ENCODE data around the gene NFXL1. TPM values are rescaled to one million over a fixed set of nuclear protein-coding genes. Genes with fewer than 3 reads are reported as not detected.

Gene NFXL1
- total and polyA plus RNA-seq, 2 donors (not counting 1 experiment from before 2014, with no cell fraction given), result 5.8 to 16.5 TPM

DNA sequence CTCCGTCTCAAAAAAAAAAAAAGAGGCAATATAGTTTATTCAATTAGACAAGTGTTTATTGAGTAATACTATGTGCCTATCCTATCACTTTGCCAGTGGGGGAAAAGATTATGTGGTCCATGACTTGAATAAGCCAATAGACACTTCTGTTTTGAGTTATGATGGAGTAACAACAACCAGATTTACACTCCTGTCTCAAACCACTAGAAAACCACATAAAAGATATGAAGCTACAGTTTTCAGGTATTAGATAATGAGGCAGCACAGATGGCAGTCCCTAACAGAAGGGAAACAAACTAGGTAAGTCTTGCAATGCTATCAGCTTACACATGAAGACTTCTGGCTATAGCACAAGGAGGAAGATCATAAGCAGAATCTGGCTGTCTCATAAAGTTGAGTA lies 22.5 kb downstream of the NFXL1 start:
- intact Hi-C loops (cut with micrococcal nuclease), result no loop called here
- Histone ChIP-seq H3K79me2 (ENCODE audit: control insufficient read depth, insufficient read depth, low read length) (no peaks in the 10 kb centered on the region), H3K4me2 (replicated peaks; ENCODE audit: low read depth, low read length, poor library complexity, severe bottlenecking) (no peak overlapping the region), H2AFZ (ENCODE audit: insufficient read depth, low read depth, low read length, poor library complexity, severe bottlenecking) (no peak overlapping the region), H3K27me3 (replicated peaks in 1 of 4; ENCODE audit: control extremely low read depth in 1 of 4, control insufficient read depth in 3 of 4, insufficient read depth in 4 of 4, low read length in 3 of 4) (no peaks in the 10 kb centered on the region), H3K9ac (ENCODE audit: low read length) (no peak overlapping the region), H3K4me1 (ENCODE audit: control insufficient read depth in 2 of 2, insufficient read depth in 2 of 2, low read length in 2 of 2) (no peaks in the 10 kb centered on the region), H3K9me3 (ENCODE audit: control extremely low read depth in 1 of 3, control insufficient read depth in 2 of 3, insufficient read depth in 1 of 3, low read length in 2 of 3) (no peaks in the 10 kb centered on the region), H3K4me3 (ENCODE audit: control extremely low read depth in 1 of 5, extremely low read depth in 1 of 5, insufficient read depth in 1 of 5, low read depth in 2 of 5, low read length in 4 of 5) (no peak overlapping the region), H3K27ac (ENCODE audit: low read length in 2 of 2) (no peak overlapping the region), H3K36me3 (replicated peaks in 1 of 2; ENCODE audit: control extremely low read depth in 1 of 2, control insufficient read depth in 1 of 2, extremely low read depth in 1 of 2, insufficient read depth in 2 of 2, low read length in 1 of 2) (peaks cover 27 to 56% of the 10 kb centered on the region in 2 experiments), H4K20me1 (ENCODE audit: control insufficient read depth, insufficient read depth, low read length, poor library complexity, severe bottlenecking) (no peaks in the 10 kb centered on the region)
- no peaks in the 10 kb centered on the region for H3K9me3 Mint-ChIP-seq (ENCODE audit: insufficient read depth)
- H3K4me1 Mint-ChIP-seq, result no peaks in the 10 kb centered on the region
- no peaks in the 10 kb centered on the region for H3K27me3 Mint-ChIP-seq
- no peak overlapping the region for H3K4me3 Mint-ChIP-seq
- ATAC-seq (ENCODE audit: low read depth) (no peak), DNase-seq (no peak)
- ChIA-PET CTCF (no interaction called here), POLR2A (no interaction called here)
- H3K27ac Mint-ChIP-seq, result no peak overlapping the region
- WGBS (ENCODE audit: insufficient coverage), result no CpG with 5 or more reads among the region's 1 CpG
- no peak for TF ChIP-seq EZH2 (IDR thresholded peaks at IDR 0.05; ENCODE audit: borderline replicate concordance, insufficient read depth, low read depth, low read length, poor library complexity, severe bottlenecking)
- TF ChIP-seq, protein P1, sequence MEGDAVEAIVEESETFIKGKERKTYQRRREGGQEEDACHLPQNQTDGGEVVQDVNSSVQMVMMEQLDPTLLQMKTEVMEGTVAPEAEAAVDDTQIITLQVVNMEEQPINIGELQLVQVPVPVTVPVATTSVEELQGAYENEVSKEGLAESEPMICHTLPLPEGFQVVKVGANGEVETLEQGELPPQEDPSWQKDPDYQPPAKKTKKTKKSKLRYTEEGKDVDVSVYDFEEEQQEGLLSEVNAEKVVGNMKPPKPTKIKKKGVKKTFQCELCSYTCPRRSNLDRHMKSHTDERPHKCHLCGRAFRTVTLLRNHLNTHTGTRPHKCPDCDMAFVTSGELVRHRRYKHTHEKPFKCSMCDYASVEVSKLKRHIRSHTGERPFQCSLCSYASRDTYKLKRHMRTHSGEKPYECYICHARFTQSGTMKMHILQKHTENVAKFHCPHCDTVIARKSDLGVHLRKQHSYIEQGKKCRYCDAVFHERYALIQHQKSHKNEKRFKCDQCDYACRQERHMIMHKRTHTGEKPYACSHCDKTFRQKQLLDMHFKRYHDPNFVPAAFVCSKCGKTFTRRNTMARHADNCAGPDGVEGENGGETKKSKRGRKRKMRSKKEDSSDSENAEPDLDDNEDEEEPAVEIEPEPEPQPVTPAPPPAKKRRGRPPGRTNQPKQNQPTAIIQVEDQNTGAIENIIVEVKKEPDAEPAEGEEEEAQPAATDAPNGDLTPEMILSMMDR (IDR thresholded peaks at IDR 0.05), result no peak

DNA sequence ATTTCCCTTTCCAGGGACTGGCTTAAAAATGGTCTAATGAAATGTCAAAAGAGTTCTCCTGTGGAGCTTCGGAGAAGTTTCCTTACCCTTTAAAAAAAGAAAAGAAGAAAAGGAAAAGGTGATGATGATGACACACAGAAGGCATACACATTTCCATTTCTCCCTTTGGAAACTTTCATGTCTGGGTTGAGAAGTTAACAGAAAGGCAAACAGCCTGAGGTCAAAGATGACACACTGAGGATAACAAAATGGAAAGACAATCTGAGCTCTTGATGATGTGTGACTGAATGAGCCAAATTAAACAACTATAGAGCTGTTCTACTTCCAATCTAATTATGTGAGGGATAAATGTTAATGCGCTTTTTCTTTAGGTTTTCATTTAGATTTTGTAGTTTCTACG lies 32.2 kb downstream of the NFXL1 start:
- ATAC-seq (ENCODE audit: low read depth) (no peak), DNase-seq (no peak)
- H3K9me3 ChIP-seq (ENCODE audit: control extremely low read depth in 1 of 3, control insufficient read depth in 2 of 3, insufficient read depth in 1 of 3, low read length in 2 of 3), result no peaks in the 10 kb centered on the region
- TF ChIP-seq, protein P1 (IDR thresholded peaks at IDR 0.05), result no peak
- no peak for TF ChIP-seq EZH2 (IDR thresholded peaks at IDR 0.05; ENCODE audit: borderline replicate concordance, insufficient read depth, low read depth, low read length, poor library complexity, severe bottlenecking)
- H3K4me3 Mint-ChIP-seq, result no peak overlapping the region
- no peaks in the 10 kb centered on the region for H3K9me3 Mint-ChIP-seq (ENCODE audit: insufficient read depth)
- no peak overlapping the region for H3K27ac Mint-ChIP-seq
- no peaks in the 10 kb centered on the region for H3K4me1 ChIP-seq (ENCODE audit: control insufficient read depth in 2 of 2, insufficient read depth in 2 of 2, low read length in 2 of 2)
- H3K27me3 ChIP-seq (replicated peaks in 1 of 4; ENCODE audit: control extremely low read depth in 1 of 4, control insufficient read depth in 3 of 4, insufficient read depth in 4 of 4, low read length in 3 of 4), result no peaks in the 10 kb centered on the region
- no CpG with 5 or more reads among the region's 3 CpGs for WGBS (ENCODE audit: insufficient coverage)
- H3K27ac ChIP-seq (ENCODE audit: low read length in 2 of 2), result no peak overlapping the region
- H4K20me1 ChIP-seq (ENCODE audit: control insufficient read depth, insufficient read depth, low read length, poor library complexity, severe bottlenecking), result no peaks in the 10 kb centered on the region
- intact Hi-C loops (cut with micrococcal nuclease), result no loop called here
- POLR2A ChIA-PET, result no interaction called here
- H3K79me2 ChIP-seq (ENCODE audit: control insufficient read depth, insufficient read depth, low read length), result no peaks in the 10 kb centered on the region
- CTCF ChIA-PET, result no interaction called here
- no peak overlapping the region for H3K9ac ChIP-seq (ENCODE audit: low read length)
- no peak overlapping the region for H3K4me2 ChIP-seq (replicated peaks; ENCODE audit: low read depth, low read length, poor library complexity, severe bottlenecking)
- H3K4me3 ChIP-seq (ENCODE audit: control extremely low read depth in 1 of 5, extremely low read depth in 1 of 5, insufficient read depth in 1 of 5, low read depth in 2 of 5, low read length in 4 of 5), result no peak overlapping the region
- no peaks in the 10 kb centered on the region for H3K27me3 Mint-ChIP-seq
- H3K36me3 ChIP-seq (replicated peaks in 1 of 2; ENCODE audit: control extremely low read depth in 1 of 2, control insufficient read depth in 1 of 2, extremely low read depth in 1 of 2, insufficient read depth in 2 of 2, low read length in 1 of 2), result peaks cover 9 to 27% of the 10 kb centered on the region in 2 experiments
- H3K4me1 Mint-ChIP-seq, result no peaks in the 10 kb centered on the region
- H2AFZ ChIP-seq (ENCODE audit: insufficient read depth, low read depth, low read length, poor library complexity, severe bottlenecking), result no peak overlapping the region
